ENCODE results near the gene NDUFB7. TPM values are rescaled to one million over a fixed set of nuclear protein-coding genes. Genes with fewer than 3 reads are reported as not detected.

Gene NDUFB7
- total and polyA plus RNA-seq, 7 experiments from 2014 or later: 50.6 to 210 (median 70.8) TPM

GRCh38 chr19:14561847-14562351 lies 10.0 kb downstream of the NDUFB7 start:
- DNase-seq (no peak), ATAC-seq (peak; percentile 50)
- no peaks in the 10 kb centered on the region for H3K27me3 Mint-ChIP-seq
- peak overlapping the region in 3 of 9 donors; percentile 51 to 59 (median 57) for H3K27ac Mint-ChIP-seq
- H3K4me3 ChIP-seq (ENCODE audit: low read length): no peak overlapping the region
- CTCF ChIA-PET: interaction anchor here (0.6 to 1.0 kb wide), 2 partner anchors 84 to 989 kb away, joined by 3 to 6 read pairs; no protein-coding TSS in a partner anchor
- peaks cover 0 to 15% of the 10 kb centered on the region in 2 donors for H3K4me1 ChIP-seq (ENCODE audit: control insufficient read depth in 2 of 2, insufficient read depth in 2 of 2, low read length in 2 of 2)
- POLR2A ChIA-PET: interaction anchor here (1.0 to 1.4 kb wide), 3 partner anchors 8 to 38 kb away, joined by 4 to 5 read pairs (median 4); no protein-coding TSS in a partner anchor
- intact Hi-C loops (cut with micrococcal nuclease): no loop called here
- peaks cover 5 to 35% (median 17%) of the 10 kb centered on the region in 7 donors for H3K4me1 Mint-ChIP-seq
- peaks cover 0 to 8% (median 0%) of the 10 kb centered on the region in 5 donors for H3K36me3 Mint-ChIP-seq
- H3K36me3 ChIP-seq (ENCODE audit: control insufficient read depth in 2 of 3, insufficient read depth in 3 of 3, low read length in 3 of 3): peaks cover 0 to 48% (median 8%) of the 10 kb centered on the region in 3 experiments
- no peaks in the 10 kb centered on the region for H3K27me3 ChIP-seq (ENCODE audit: control insufficient read depth in 2 of 2, insufficient read depth in 2 of 2, low read length in 2 of 2)
- H3K27ac ChIP-seq (ENCODE audit: low read depth, low read length): no peak overlapping the region
- no peaks in the 10 kb centered on the region for H3K9me3 ChIP-seq (ENCODE audit: control insufficient read depth in 2 of 3, low read length in 3 of 3)
- H3K4me3 Mint-ChIP-seq: peak overlapping the region in 2 of 10 donors; percentile 37 to 44
- no peaks in the 10 kb centered on the region for H3K9me3 Mint-ChIP-seq

GRCh38 chr19:14561249-14561648 lies 10.6 kb downstream of the NDUFB7 start:
- H3K4me3 ChIP-seq (ENCODE audit: low read length): no peak overlapping the region
- peaks cover 0 to 45% (median 8%) of the 10 kb centered on the region in 3 experiments for H3K36me3 ChIP-seq (ENCODE audit: control insufficient read depth in 2 of 3, insufficient read depth in 3 of 3, low read length in 3 of 3)
- intact Hi-C loops (cut with micrococcal nuclease): no loop called here
- POLR2A ChIA-PET: interaction anchor here (1.0 to 1.4 kb wide), 3 partner anchors 7 to 38 kb away, joined by 4 to 5 read pairs (median 4); no protein-coding TSS in a partner anchor
- Mint-ChIP-seq H3K9me3 (no peaks in the 10 kb centered on the region), H3K36me3 (peaks cover 0 to 8% (median 0%) of the 10 kb centered on the region in 5 donors), H3K4me3 (peak overlapping the region in 1 of 10 donors; percentile 37), H3K27me3 (no peaks in the 10 kb centered on the region), H3K27ac (peak overlapping the region in 1 of 9 donors; percentile 32), H3K4me1 (peaks cover 11 to 41% (median 24%) of the 10 kb centered on the region in 7 donors)
- ATAC-seq (no peak), DNase-seq (no peak)
- H3K27ac ChIP-seq (ENCODE audit: low read depth, low read length): peak overlapping the region; percentile 12
- CTCF ChIA-PET: no interaction called here
- peaks cover 6 to 21% of the 10 kb centered on the region in 2 donors for H3K4me1 ChIP-seq (ENCODE audit: control insufficient read depth in 2 of 2, insufficient read depth in 2 of 2, low read length in 2 of 2)
- no peaks in the 10 kb centered on the region for H3K27me3 ChIP-seq (ENCODE audit: control insufficient read depth in 2 of 2, insufficient read depth in 2 of 2, low read length in 2 of 2)
- no peaks in the 10 kb centered on the region for H3K9me3 ChIP-seq (ENCODE audit: control insufficient read depth in 2 of 3, low read length in 3 of 3)

DNA sequence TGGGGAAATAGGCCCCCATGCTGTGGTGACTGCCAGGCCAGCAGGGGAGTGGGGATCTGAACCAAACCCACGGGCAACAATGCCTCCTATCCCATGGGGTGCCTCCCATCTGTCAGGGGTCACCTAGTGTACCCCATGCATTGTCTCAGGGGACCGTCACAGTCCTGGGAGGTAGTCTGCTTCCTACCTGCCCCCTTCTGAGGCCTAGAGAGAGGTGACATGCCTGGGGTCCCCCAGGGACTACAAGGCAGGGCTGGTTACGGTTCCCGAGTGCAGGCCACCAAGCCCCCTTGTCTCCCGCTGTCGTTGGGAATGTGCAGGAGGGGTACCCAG lies 11.1 kb downstream of the NDUFB7 start:
- no peaks in the 10 kb centered on the region for H3K27me3 ChIP-seq (ENCODE audit: control insufficient read depth in 2 of 2, insufficient read depth in 2 of 2, low read length in 2 of 2)
- Mint-ChIP-seq H3K4me3 (peak overlapping the region in 1 of 10 donors; percentile 9), H3K27me3 (no peaks in the 10 kb centered on the region), H3K27ac (peak overlapping the region in 3 of 9 donors; percentile 56 to 65 (median 65)), H3K4me1 (peaks cover 16 to 46% (median 26%) of the 10 kb centered on the region in 7 donors), H3K36me3 (peaks cover 0 to 8% (median 0%) of the 10 kb centered on the region in 5 donors), H3K9me3 (no peaks in the 10 kb centered on the region)
- no peak overlapping the region for H3K4me3 ChIP-seq (ENCODE audit: low read length)
- intact Hi-C loops (cut with micrococcal nuclease): no loop called here
- ATAC-seq (no peak), DNase-seq (no peak)
- H3K4me1 ChIP-seq (ENCODE audit: control insufficient read depth in 2 of 2, insufficient read depth in 2 of 2, low read length in 2 of 2): peaks cover 8 to 26% of the 10 kb centered on the region in 2 donors
- POLR2A ChIA-PET: interaction anchor here (0.6 kb wide), 1 partner anchor 201 kb away, joined by 3 read pairs; no protein-coding TSS in a partner anchor
- CTCF ChIA-PET: no interaction called here
- peak overlapping the region; percentile 12 for H3K27ac ChIP-seq (ENCODE audit: low read depth, low read length)
- no peaks in the 10 kb centered on the region for H3K9me3 ChIP-seq (ENCODE audit: control insufficient read depth in 2 of 3, low read length in 3 of 3)
- peaks cover 0 to 40% (median 6%) of the 10 kb centered on the region in 3 experiments for H3K36me3 ChIP-seq (ENCODE audit: control insufficient read depth in 2 of 3, insufficient read depth in 3 of 3, low read length in 3 of 3)

- H3K27ac ChIP-seq (ENCODE audit: low read depth, low read length): peak overlapping the region; percentile 12
- Mint-ChIP-seq H3K27ac (peak overlapping the region in 4 of 9 donors; percentile 52 to 65 (median 60)), H3K9me3 (no peaks in the 10 kb centered on the region), H3K4me3 (peak overlapping the region in 1 of 10 donors; percentile 9), H3K27me3 (no peaks in the 10 kb centered on the region), H3K36me3 (peaks cover 0 to 8% (median 0%) of the 10 kb centered on the region in 5 donors), H3K4me1 (peaks cover 16 to 48% (median 26%) of the 10 kb centered on the region in 7 donors)
- CTCF ChIA-PET: interaction anchor here (0.6 kb wide), 2 partner anchors 805 to 1276 kb away, joined by 3 to 4 read pairs; no protein-coding TSS in a partner anchor
- peaks cover 0 to 34% (median 3%) of the 10 kb centered on the region in 3 experiments for H3K36me3 ChIP-seq (ENCODE audit: control insufficient read depth in 2 of 3, insufficient read depth in 3 of 3, low read length in 3 of 3)
- peaks cover 8 to 29% of the 10 kb centered on the region in 2 donors for H3K4me1 ChIP-seq (ENCODE audit: control insufficient read depth in 2 of 2, insufficient read depth in 2 of 2, low read length in 2 of 2)
- no peak for ATAC-seq
- DNase-seq: no peak
- POLR2A ChIA-PET: interaction anchor here (0.6 to 1.2 kb wide), 2 partner anchors 44 to 200 kb away, joined by 3 to 4 read pairs; no protein-coding TSS in a partner anchor
- intact Hi-C loops (cut with micrococcal nuclease): loop anchor here in 1 of 2 donors (10.0 kb wide), 1 partner anchor 425 kb away; the partner anchor contains the start of gene ASF1B
- no peaks in the 10 kb centered on the region for H3K9me3 ChIP-seq (ENCODE audit: control insufficient read depth in 2 of 3, low read length in 3 of 3)
- H3K27me3 ChIP-seq (ENCODE audit: control insufficient read depth in 2 of 2, insufficient read depth in 2 of 2, low read length in 2 of 2): no peaks in the 10 kb centered on the region
- H3K4me3 ChIP-seq (ENCODE audit: low read length): no peak overlapping the region
Measured at GRCh38 chr19:14559916-14560775, 11.7 kb downstream of the NDUFB7 start.

- Histone ChIP-seq H3K27me3 (ENCODE audit: control insufficient read depth in 2 of 2, insufficient read depth in 2 of 2, low read length in 2 of 2) (no peaks in the 10 kb centered on the region), H3K4me3 (ENCODE audit: low read length) (no peak overlapping the region), H3K4me1 (ENCODE audit: control insufficient read depth in 2 of 2, insufficient read depth in 2 of 2, low read length in 2 of 2) (peaks cover 8 to 37% of the 10 kb centered on the region in 2 donors), H3K27ac (ENCODE audit: low read depth, low read length) (no peak overlapping the region), H3K9me3 (ENCODE audit: control insufficient read depth in 2 of 3, low read length in 3 of 3) (no peaks in the 10 kb centered on the region), H3K36me3 (ENCODE audit: control insufficient read depth in 2 of 3, insufficient read depth in 3 of 3, low read length in 3 of 3) (peaks cover 0 to 29% (median 3%) of the 10 kb centered on the region in 3 experiments)
- peaks cover 0 to 4% (median 0%) of the 10 kb centered on the region in 5 donors for H3K36me3 Mint-ChIP-seq
- DNase-seq: no peak
- no peaks in the 10 kb centered on the region for H3K27me3 Mint-ChIP-seq
- H3K27ac Mint-ChIP-seq: no peak overlapping the region
- no peak for ATAC-seq
- CTCF ChIA-PET: no interaction called here
- intact Hi-C loops (cut with micrococcal nuclease): loop anchor here in 1 of 2 donors (10.0 kb wide), 1 partner anchor 424 kb away; the partner anchor contains the start of gene ASF1B
- peaks cover 23 to 58% (median 33%) of the 10 kb centered on the region in 7 donors for H3K4me1 Mint-ChIP-seq
- no peaks in the 10 kb centered on the region for H3K9me3 Mint-ChIP-seq
- POLR2A ChIA-PET: interaction anchor here (1.2 to 3.4 kb wide), 3 partner anchors 37 to 52 kb away, joined by 3 to 30 read pairs (median 5); no protein-coding TSS in a partner anchor
- H3K4me3 Mint-ChIP-seq: peak overlapping the region in 2 of 10 donors; percentile 16 to 79
Measured at GRCh38 chr19:14558370-14559066, 13.3 kb downstream of the NDUFB7 start.
